ENCODE measurements around the gene PTPRE. TPM values are rescaled to one million over a fixed set of nuclear protein-coding genes. Genes with fewer than 3 reads are reported as not detected.

PTPRE gene
- total and polyA plus RNA-seq, 2 of the 4 experiments (the other 2 are of a cell fraction) = 0.34 to 0.54 TPM

DNA sequence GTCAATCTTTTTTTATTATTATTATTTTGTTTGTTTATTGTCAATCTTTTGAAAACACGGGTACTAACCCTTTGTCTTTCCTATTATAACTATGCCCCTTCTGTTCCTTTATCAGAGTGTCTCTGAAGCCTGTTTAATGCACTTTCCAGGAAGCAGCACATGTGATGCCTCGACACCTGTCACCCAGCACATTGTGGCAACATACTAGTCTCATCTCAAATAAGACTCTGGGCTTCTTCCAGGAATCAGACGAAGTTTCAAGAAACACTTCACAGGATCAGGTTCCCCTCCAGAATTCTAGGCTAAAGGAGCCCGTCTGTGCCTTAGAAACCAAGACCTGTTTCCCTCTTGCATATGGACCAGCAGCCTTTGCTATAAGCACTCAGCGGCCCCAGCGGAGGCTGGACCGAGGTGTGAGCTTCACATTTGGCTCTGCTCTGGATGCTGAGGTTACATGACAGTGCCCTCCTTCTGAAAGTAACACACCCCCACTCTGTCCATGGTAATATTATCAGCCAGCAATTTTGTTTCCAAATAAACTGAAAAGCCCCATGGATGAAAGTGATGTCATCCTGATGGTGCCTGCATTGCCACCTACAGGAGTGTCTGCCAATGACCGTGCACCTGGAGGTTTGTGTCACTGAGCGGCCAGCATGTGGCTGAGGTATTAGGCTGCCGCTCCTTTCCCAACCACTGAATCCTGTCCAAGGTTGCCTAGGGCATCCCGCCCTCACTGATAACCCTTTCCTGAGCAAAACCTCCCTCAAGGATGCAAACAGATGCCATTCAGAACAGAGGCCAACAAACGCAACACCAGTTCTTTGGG, 181.2 kb downstream of the PTPRE start:
- CTCF ChIA-PET = interaction anchor here (1.1 kb wide), 1 partner anchor 25 kb away, joined by 6 read pairs; no protein-coding TSS in a partner anchor
- no peak for ATAC-seq (ENCODE audit: low read depth)
- Histone ChIP-seq H2BK120ac (ENCODE audit: low read depth, low read length) (no peak overlapping the region), H2BK20ac (ENCODE audit: low read depth, low read length) (no peak overlapping the region), H3K79me1 (ENCODE audit: low read depth in 1 of 2, low read length in 2 of 2) (no peaks in the 10 kb centered on the region), H3K56ac (ENCODE audit: extremely low read depth, insufficient read depth, low read length) (no peak overlapping the region), H4K5ac (ENCODE audit: low read depth, low read length) (no peak overlapping the region), H2AK9ac (replicated peaks; ENCODE audit: low read depth, low read length, poor library complexity) (no peak overlapping the region), H3K9me1 (ENCODE audit: insufficient read depth, low read length) (no peaks in the 10 kb centered on the region), H4K8ac (ENCODE audit: low read depth in 2 of 2, low read length in 2 of 2) (no peak overlapping the region), H4K20me1 (ENCODE audit: insufficient read depth, low read length) (no peaks in the 10 kb centered on the region), H3K27ac (ENCODE audit: insufficient read depth, low read length) (no peak overlapping the region), H3K23ac (ENCODE audit: low read depth, low read length) (no peak overlapping the region), H4K91ac (ENCODE audit: insufficient read depth, low read depth, low read length) (no peak overlapping the region), H3K18ac (ENCODE audit: low read depth, low read length) (no peak overlapping the region), H3K4me2 (ENCODE audit: low read depth, low read length) (no peak overlapping the region), H3K4me3 (ENCODE audit: insufficient read depth, low read depth, low read length) (no peak overlapping the region), H3K27me3 (ENCODE audit: control insufficient read depth, insufficient read depth, low read length) (no peaks in the 10 kb centered on the region; the same call in 1 of the 2 replicates), H3K4me1 (ENCODE audit: control insufficient read depth, insufficient read depth, low read length) (no peaks in the 10 kb centered on the region), H3K9ac (ENCODE audit: low read depth, low read length) (no peak overlapping the region), H2AFZ (replicated peaks; ENCODE audit: low read length, poor library complexity) (no peak overlapping the region), H2BK5ac (ENCODE audit: low read depth, low read length, poor library complexity, severe bottlenecking) (no peak overlapping the region), H3K36me3 (ENCODE audit: control insufficient read depth, insufficient read depth, low read length) (no peaks in the 10 kb centered on the region), H3K4ac (ENCODE audit: low read depth, low read length) (no peak overlapping the region), H2AK5ac (ENCODE audit: low read depth, low read length) (no peak overlapping the region), H2BK15ac (ENCODE audit: low read depth, low read length) (no peak overlapping the region), H3K14ac (replicated peaks; ENCODE audit: low read depth, low read length) (no peak overlapping the region), H3K9me3 (ENCODE audit: control insufficient read depth, insufficient read depth, low read length) (no peaks in the 10 kb centered on the region)
- intact Hi-C loops (cut with micrococcal nuclease) (no loop called here), in situ Hi-C loops (cut with MboI; ENCODE audit: low sequenced_read_pairs) (no loop called here), dilution Hi-C loops (cut with HindIII; ENCODE audit: low sequenced_read_pairs, unreplicated experiment) (no loop called here)
- no peak for DNase-seq
- no TSS peak for BruUV-seq (replicated peaks)
- POLR2A ChIA-PET (ENCODE audit: unreplicated experiment) = no interaction called here
- 65% methylated on average over 4 of the region's 12 CpGs; no CpG with 5 or more reads in 1 of the 2 experiments for WGBS, 2 experiments (ENCODE audit: extremely low coverage in 2 of 2, insufficient read length in 1 of 2)
- no peak for TF ChIP-seq MAFK (IDR thresholded peaks at IDR 0.05; ENCODE audit: low read depth, low read length)
- no peak for TF ChIP-seq RAD21 (IDR thresholded peaks at IDR 0.05; ENCODE audit: low read length)
- TF ChIP-seq NFE2L2 (IDR thresholded peaks at IDR 0.05; ENCODE audit: low read depth, low read length) = no peak
- TF ChIP-seq POLR2A (IDR thresholded peaks at IDR 0.05; ENCODE audit: low read depth, low read length) = no peak
- no peak for TF ChIP-seq MXI1 (IDR thresholded peaks at IDR 0.05; ENCODE audit: borderline replicate concordance, low read depth, low read length)
- TF ChIP-seq RCOR1 (IDR thresholded peaks at IDR 0.05; ENCODE audit: insufficient replicate concordance, low read length) = no peak
- TF ChIP-seq CEBPB (IDR thresholded peaks at IDR 0.05; ENCODE audit: low read depth, low read length) = no peak
- no peak for TF ChIP-seq RFX5 (IDR thresholded peaks at IDR 0.05; ENCODE audit: low read depth, low read length)
- TF ChIP-seq, protein P1, sequence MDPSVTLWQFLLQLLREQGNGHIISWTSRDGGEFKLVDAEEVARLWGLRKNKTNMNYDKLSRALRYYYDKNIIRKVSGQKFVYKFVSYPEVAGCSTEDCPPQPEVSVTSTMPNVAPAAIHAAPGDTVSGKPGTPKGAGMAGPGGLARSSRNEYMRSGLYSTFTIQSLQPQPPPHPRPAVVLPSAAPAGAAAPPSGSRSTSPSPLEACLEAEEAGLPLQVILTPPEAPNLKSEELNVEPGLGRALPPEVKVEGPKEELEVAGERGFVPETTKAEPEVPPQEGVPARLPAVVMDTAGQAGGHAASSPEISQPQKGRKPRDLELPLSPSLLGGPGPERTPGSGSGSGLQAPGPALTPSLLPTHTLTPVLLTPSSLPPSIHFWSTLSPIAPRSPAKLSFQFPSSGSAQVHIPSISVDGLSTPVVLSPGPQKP (IDR thresholded peaks at IDR 0.05; ENCODE audit: borderline replicate concordance, low read depth, low read length) = no peak
- no peak for TF ChIP-seq CHD1 (IDR thresholded peaks at IDR 0.05; ENCODE audit: low read depth, low read length)
- TF ChIP-seq FOS (IDR thresholded peaks at IDR 0.05; ENCODE audit: low read depth, low read length) = no peak
- no peak for TF ChIP-seq MAZ (IDR thresholded peaks at IDR 0.05; ENCODE audit: borderline replicate concordance, low read depth, low read length)
- no peak for TF ChIP-seq SMC3 (IDR thresholded peaks at IDR 0.05; ENCODE audit: low read depth, low read length)
- TF ChIP-seq, protein P2, sequence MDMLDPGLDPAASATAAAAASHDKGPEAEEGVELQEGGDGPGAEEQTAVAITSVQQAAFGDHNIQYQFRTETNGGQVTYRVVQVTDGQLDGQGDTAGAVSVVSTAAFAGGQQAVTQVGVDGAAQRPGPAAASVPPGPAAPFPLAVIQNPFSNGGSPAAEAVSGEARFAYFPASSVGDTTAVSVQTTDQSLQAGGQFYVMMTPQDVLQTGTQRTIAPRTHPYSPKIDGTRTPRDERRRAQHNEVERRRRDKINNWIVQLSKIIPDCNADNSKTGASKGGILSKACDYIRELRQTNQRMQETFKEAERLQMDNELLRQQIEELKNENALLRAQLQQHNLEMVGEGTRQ (IDR thresholded peaks at IDR 0.05; ENCODE audit: low read depth, low read length) = no peak
- TF ChIP-seq, protein P3, sequence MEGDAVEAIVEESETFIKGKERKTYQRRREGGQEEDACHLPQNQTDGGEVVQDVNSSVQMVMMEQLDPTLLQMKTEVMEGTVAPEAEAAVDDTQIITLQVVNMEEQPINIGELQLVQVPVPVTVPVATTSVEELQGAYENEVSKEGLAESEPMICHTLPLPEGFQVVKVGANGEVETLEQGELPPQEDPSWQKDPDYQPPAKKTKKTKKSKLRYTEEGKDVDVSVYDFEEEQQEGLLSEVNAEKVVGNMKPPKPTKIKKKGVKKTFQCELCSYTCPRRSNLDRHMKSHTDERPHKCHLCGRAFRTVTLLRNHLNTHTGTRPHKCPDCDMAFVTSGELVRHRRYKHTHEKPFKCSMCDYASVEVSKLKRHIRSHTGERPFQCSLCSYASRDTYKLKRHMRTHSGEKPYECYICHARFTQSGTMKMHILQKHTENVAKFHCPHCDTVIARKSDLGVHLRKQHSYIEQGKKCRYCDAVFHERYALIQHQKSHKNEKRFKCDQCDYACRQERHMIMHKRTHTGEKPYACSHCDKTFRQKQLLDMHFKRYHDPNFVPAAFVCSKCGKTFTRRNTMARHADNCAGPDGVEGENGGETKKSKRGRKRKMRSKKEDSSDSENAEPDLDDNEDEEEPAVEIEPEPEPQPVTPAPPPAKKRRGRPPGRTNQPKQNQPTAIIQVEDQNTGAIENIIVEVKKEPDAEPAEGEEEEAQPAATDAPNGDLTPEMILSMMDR (conservative IDR thresholded peaks at IDR 0.05; ENCODE audit: low read depth, low read length) = no peak
